Muscle layer of duodenum (tissue), 2 donors: ENCODE data around the gene PEAK1.

Source experiments
- H3K27ac ChIP-seq: one replicate; pipeline ENCODE4 v1.7.0; 2013; ENCODE audit warnings: mild to moderate bottlenecking, low read length
- H3K27me3 ChIP-seq: one replicate; pipeline ENCODE4 v1.7.0; 2013; ENCODE audit warnings: low read depth, mild to moderate bottlenecking, control low read depth, low read length
- H3K36me3 ChIP-seq, 2 donors: one replicate each; pipeline ENCODE4 v1.7.0; 2013; ENCODE audit warnings: low read length in 2 of 2, control low read depth in 1 of 2, mild to moderate bottlenecking in 1 of 2; ENCODE audit not compliant: insufficient read depth in 2 of 2, control insufficient read depth in 1 of 2
- H3K4me1 ChIP-seq, 2 donors: one replicate each; pipeline ENCODE4 v1.7.0; 2013; ENCODE audit warnings: low read length in 2 of 2, mild to moderate bottlenecking in 2 of 2, control low read depth in 1 of 2, moderate library complexity in 1 of 2; ENCODE audit not compliant: insufficient read depth in 2 of 2, control insufficient read depth in 1 of 2
- H3K4me3 ChIP-seq, 2 donors: one replicate each; pipeline ENCODE4 v1.7.0; 2013; ENCODE audit warnings: low read length in 2 of 2, low read depth in 1 of 2, mild to moderate bottlenecking in 1 of 2
- H3K9me3 ChIP-seq, 2 donors: one replicate each; pipeline ENCODE4 v1.7.0; 2013; ENCODE audit warnings: low read length in 2 of 2, control low read depth in 1 of 2, mild to moderate bottlenecking in 1 of 2; ENCODE audit not compliant: control insufficient read depth in 1 of 2
- donor health status: healthy.

Gene PEAK1

DNA sequence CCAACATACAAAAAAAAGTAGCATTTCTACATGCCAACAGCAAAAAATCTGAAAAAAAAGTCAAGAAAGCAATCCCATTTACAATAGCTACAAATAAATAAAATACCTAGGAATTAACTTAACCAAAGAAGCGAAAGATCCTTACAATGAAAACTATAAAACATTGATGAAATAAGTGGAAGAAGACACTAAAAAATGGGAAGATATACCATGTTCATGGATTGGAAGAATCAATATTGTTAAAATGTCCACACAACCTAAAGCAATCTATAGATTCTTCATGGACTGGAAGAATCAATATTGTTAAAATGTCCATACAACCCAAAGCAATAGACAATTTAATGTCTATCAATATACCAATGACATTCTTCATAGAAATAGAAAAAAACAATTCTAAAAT, 21.0 kb downstream of the PEAK1 start:
- Histone ChIP-seq H3K4me3 (no peak overlapping the region), H3K4me1 (no peaks in the 10 kb centered on the region), H3K36me3 (no peaks in the 10 kb centered on the region)

DNA sequence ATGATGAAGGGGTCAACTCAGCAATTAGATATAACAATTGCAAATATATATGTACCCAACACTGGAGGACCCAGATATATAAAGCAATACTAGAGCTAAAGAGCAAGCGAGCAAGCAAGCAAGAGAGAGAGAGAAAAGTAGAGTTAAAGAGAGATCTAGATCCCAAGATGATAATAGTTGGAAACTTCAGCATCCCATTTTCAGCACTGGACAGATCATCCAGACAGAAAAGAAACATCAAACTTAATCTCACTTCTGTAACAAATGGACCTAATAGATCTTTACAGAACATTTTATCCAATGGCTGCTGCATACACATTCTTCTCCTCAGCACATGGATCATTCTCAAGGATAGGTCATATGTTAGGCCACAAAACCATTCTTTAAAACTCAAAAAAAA, 23.2 kb downstream of the PEAK1 start:
- Histone ChIP-seq H3K4me1 (peaks cover 0 to under 1% of the 10 kb centered on the region in 2 donors), H3K4me3 (no peak overlapping the region), H3K36me3 (no peaks in the 10 kb centered on the region), H3K27ac (no peak overlapping the region), H3K27me3 (no peaks in the 10 kb centered on the region), H3K9me3 (peaks cover 0 to 20% of the 10 kb centered on the region in 2 donors)

More for the DNA sequence above, 21.0 kb downstream of the PEAK1 start:
- Histone ChIP-seq H3K27me3 (no peaks in the 10 kb centered on the region), H3K27ac (no peak overlapping the region), H3K9me3 (peaks cover 0 to 20% of the 10 kb centered on the region in 2 donors)

- H3K4me1 ChIP-seq = peaks cover 3 to 8% of the 10 kb centered on the region in 2 donors
- H3K36me3 ChIP-seq = no peaks in the 10 kb centered on the region
- no peak overlapping the region for H3K27ac ChIP-seq
- H3K27me3 ChIP-seq = no peaks in the 10 kb centered on the region
- no peak overlapping the region for H3K4me3 ChIP-seq
- H3K9me3 ChIP-seq = peaks cover 0 to 20% of the 10 kb centered on the region in 2 donors
Measured at GRCh38 chr15:77395013-77395774, 24.7 kb downstream of the PEAK1 start.

DNA sequence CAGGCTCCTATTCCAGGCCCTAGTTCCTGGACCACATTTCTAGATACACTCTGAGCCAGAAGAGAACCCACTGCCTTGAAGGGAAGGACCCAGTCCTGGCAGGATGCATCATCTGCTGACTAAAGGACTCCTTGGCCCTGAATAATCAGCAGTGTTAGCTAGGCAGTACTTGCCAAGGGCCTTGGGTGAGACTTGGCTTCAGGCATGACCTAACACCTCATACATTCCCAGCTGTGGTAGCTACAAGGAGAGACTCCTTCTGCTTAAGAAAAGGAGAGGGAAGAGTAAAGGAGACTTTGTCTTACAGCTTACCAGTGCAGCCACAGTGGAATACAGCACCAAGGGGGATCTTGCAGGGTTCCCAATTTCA, 26.4 kb downstream of the PEAK1 start:
- Histone ChIP-seq H3K27me3 (no peaks in the 10 kb centered on the region), H3K27ac (no peak overlapping the region), H3K4me1 (peaks cover 3 to 10% of the 10 kb centered on the region in 2 donors), H3K36me3 (no peaks in the 10 kb centered on the region), H3K4me3 (no peak overlapping the region), H3K9me3 (peaks cover 0 to 11% of the 10 kb centered on the region in 2 donors)

DNA sequence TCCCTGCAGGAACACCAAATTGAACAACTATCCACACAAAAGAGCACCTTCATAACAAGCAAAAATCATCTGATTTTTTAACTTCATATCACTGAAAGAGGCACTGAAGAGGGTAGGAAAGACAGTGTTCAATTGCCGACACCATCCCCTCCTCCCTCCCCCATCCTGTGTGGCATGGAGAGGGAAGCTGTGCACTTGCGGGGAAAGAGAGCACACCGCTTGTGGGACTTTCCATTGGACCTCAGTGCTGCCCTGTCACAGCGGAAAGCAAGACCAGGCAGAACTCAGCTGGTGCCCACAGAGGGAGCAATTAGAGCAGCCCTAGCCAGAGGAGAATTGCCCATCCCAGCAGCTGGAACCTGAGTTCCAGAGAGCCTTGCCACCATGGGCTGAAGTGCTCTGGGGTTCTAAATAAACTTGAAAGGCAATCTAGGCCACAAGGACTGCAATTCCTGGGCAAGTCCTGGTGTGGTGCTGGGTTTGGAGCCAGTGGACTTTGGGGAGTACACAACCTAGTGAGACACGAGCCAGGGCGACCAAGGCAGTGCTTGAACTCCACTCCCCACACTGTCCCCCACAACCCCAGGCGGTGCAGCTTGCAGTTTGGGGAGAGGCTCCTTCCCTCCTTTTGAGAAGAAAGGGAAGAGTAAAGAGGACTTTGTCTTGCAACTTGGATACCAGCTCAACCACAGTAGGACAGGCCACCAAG, 27.0 kb downstream of the PEAK1 start:
- peaks cover 0 to 6% of the 10 kb centered on the region in 2 donors for H3K9me3 ChIP-seq
- H3K36me3 ChIP-seq = no peaks in the 10 kb centered on the region
- H3K4me1 ChIP-seq = peaks cover 3 to 10% of the 10 kb centered on the region in 2 donors
- no peak overlapping the region for H3K27ac ChIP-seq
- no peaks in the 10 kb centered on the region for H3K27me3 ChIP-seq
- no peak overlapping the region for H3K4me3 ChIP-seq

- H3K36me3 ChIP-seq = no peaks in the 10 kb centered on the region
Measured at GRCh38 chr15:77391372-77391951, 28.4 kb downstream of the PEAK1 start.

GRCh38 chr15:77387365-77388105, 32.4 kb downstream of the PEAK1 start:
- Histone ChIP-seq H3K27ac (no peak overlapping the region), H3K36me3 (no peaks in the 10 kb centered on the region), H3K4me1 (peaks cover 13 to 34% of the 10 kb centered on the region in 2 donors), H3K27me3 (no peaks in the 10 kb centered on the region), H3K9me3 (no peaks in the 10 kb centered on the region), H3K4me3 (no peak overlapping the region)

More at GRCh38 chr15:77391372-77391951, 28.4 kb downstream of the PEAK1 start:
- Histone ChIP-seq H3K4me3 (no peak overlapping the region), H3K4me1 (peaks cover 3 to 17% of the 10 kb centered on the region in 2 donors), H3K27me3 (no peaks in the 10 kb centered on the region), H3K27ac (no peak overlapping the region), H3K9me3 (peaks cover 0 to 6% of the 10 kb centered on the region in 2 donors)

DNA sequence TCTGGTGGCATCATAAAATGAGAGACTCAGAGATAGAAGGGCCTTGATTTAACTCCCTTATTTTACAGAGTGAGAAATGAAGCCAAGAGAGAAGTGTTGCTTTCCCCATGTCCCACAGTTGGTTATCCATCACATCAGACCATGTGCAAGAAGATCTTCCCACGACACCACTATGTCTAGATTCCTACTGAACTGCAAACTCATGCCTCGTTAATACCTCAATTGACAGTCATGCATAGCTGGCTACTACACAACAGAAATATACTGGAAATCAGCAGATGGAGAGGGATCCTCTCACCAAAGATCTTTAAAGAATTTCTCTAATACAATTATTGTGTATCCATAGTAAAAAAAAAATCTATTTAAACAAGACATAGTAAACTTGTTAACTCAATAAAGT, 33.3 kb downstream of the PEAK1 start:
- H3K27ac ChIP-seq = no peak overlapping the region
- no peaks in the 10 kb centered on the region for H3K27me3 ChIP-seq
- no peak overlapping the region for H3K4me3 ChIP-seq
- H3K9me3 ChIP-seq = no peaks in the 10 kb centered on the region
- no peaks in the 10 kb centered on the region for H3K36me3 ChIP-seq
- H3K4me1 ChIP-seq = peaks cover 13 to 34% of the 10 kb centered on the region in 2 donors

DNA sequence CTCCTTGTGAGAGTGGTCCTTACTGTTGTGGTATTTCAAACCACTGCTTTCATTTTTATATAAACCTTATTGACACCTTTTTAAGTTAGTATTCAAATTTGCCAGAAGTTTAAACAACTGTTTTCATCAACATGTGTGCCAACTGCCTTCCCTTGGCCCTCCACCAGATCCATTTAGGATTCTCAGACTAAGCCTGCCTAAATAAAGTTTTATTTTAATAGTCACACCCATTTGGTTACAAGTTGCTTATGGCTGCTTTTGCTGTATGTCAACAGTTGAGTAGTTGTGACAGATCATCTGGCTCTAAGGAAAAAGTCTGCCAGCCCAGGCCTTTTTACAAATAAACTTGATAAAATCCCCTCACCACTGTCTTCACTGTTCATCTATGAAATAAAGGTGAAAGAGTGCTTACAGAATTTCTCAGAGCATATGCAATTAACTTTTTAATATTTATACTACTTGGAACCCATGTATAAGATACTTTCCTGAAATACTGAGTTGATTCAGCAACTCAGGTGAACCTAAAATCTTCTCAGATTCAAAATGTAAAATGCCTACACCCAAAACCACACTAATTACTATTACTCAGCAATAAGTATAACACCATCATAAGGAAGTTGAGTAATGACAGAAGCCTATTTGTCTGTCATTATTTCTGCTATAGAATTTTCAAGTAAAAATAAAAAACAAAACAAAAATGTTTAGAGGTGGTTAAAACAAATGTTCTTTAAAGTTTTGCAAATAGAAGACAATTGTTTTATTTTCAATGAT, 35.1 kb downstream of the PEAK1 start:
- Histone ChIP-seq H3K27me3 (no peaks in the 10 kb centered on the region), H3K9me3 (no peaks in the 10 kb centered on the region), H3K4me3 (no peak overlapping the region), H3K4me1 (peaks cover 10 to 24% of the 10 kb centered on the region in 2 donors), H3K36me3 (no peaks in the 10 kb centered on the region), H3K27ac (no peak overlapping the region)

DNA sequence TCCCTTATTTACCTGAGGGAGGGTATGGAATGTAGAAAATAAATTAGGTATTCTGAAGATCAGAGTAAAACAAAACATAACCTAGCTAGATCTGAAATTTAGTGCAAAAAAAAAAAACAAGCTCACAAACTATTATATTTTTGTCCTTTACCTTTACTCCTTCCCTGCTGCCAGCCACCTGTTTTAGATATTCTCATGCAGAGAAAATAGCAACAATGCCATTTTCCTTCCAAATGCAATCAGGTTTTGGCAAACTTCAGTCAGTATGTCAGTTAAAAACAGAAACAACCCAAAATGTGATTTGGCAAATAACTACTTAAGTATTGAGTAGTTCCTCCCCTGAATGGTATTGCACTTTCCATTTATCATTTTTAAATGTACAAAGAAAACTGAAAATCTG, 35.8 kb downstream of the PEAK1 start:
- Histone ChIP-seq H3K36me3 (no peaks in the 10 kb centered on the region), H3K27me3 (no peaks in the 10 kb centered on the region), H3K9me3 (no peaks in the 10 kb centered on the region), H3K27ac (no peak overlapping the region), H3K4me3 (no peak overlapping the region), H3K4me1 (peaks cover 10 to 24% of the 10 kb centered on the region in 2 donors)
